H1 (cell line): ENCODE results near the gene TBC1D22A. TPM values are rescaled to one million over a fixed set of nuclear protein-coding genes. Genes with fewer than 3 reads are reported as not detected.

ENCODE experiments used
- CTCF ChIA-PET: fragments of 300-600 bp; sonication (Branson Sonifier 250); formaldehyde crosslinking; loops from one replicate; lab custom pipeline; 2021; ENCODE audit not compliant: partially characterized antibody; lab: Charles Lee
- POLR2A ChIA-PET: fragments of 300-600 bp; sonication (Branson Sonifier 250); formaldehyde crosslinking; loops from one replicate; lab custom pipeline; 2021; ENCODE audit warnings: inconsistent platforms; ENCODE audit not compliant: partially characterized antibody; lab: Charles Lee
- DNase-seq, 2 experiments: peaks; one replicate each; pipeline versions ENCODE4 v3.0.0 to v3.0.0-alpha.2; 2010 to 2022; ENCODE audit warnings: low spot score in 2 of 2, low read depth in 1 of 2, mixed read lengths in 1 of 2
- FAIRE-seq: peaks from 2 replicates; lab custom pipeline; 2011; peaks lifted over from hg19 to GRCh38; lab: Jason Lieb, UNC
- H2AFZ ChIP-seq: 2 replicates; pipeline ENCODE4 v1.8.1; 2012; ENCODE audit warnings: low read length, inconsistent platforms
- H2AK5ac ChIP-seq: 2 replicates; pipeline ENCODE4 v1.6.1; 2013; ENCODE audit warnings: low read depth, low read length
- H2BK120ac ChIP-seq: replicated peaks from 2 replicates; pipeline ENCODE3; 2013; ENCODE audit warnings: low read depth, low read length, inconsistent platforms
- H2BK12ac ChIP-seq: 2 replicates; pipeline ENCODE4 v1.6.1; 2013; ENCODE audit warnings: low read depth, low read length
- H2BK15ac ChIP-seq: 2 replicates; pipeline ENCODE4 v1.6.1; 2013; ENCODE audit warnings: low read length
- H2BK20ac ChIP-seq: 2 replicates; pipeline ENCODE4 v1.6.1; 2013; ENCODE audit warnings: low read length
- H2BK5ac ChIP-seq: 2 replicates; pipeline ENCODE4 v1.6.1; 2013; ENCODE audit warnings: low read depth, low read length
- H3K14ac ChIP-seq: 2 replicates; pipeline ENCODE4 v1.6.1; 2013; ENCODE audit warnings: inconsistent platforms; ENCODE audit not compliant: insufficient read length
- H3K18ac ChIP-seq: 2 replicates; pipeline ENCODE4 v1.6.1; 2013; ENCODE audit warnings: low read length; ENCODE audit errors: extremely low read depth
- H3K23ac ChIP-seq: 2 replicates; pipeline ENCODE4 v1.6.1; 2013; ENCODE audit warnings: inconsistent platforms; ENCODE audit not compliant: insufficient read length
- H3K23me2 ChIP-seq: 2 replicates; pipeline ENCODE4 v1.6.1; 2013; ENCODE audit warnings: low read depth, low read length
- H3K27ac ChIP-seq: 2 replicates; pipeline ENCODE4 v1.6.1; 2011; ENCODE audit warnings: low read depth, low read length, inconsistent platforms
- H3K27me3 ChIP-seq, 4 experiments: replicated peaks in 1 of 4; 1 replicate in 1 of 4; 2 replicates in 3 of 4; pipeline versions ENCODE4 v1.6.1 to v1.8.1; 2011 to 2013; ENCODE audit warnings: low read length in 3 of 4, mild to moderate bottlenecking in 3 of 4, inconsistent platforms in 2 of 4, mixed read lengths in 2 of 4, moderate library complexity in 1 of 4; ENCODE audit not compliant: control insufficient read depth in 3 of 4, insufficient read depth in 3 of 4; ENCODE audit errors: extremely low read depth in 1 of 4
- H3K36me3 ChIP-seq, 4 experiments: 2 replicates each; pipeline versions ENCODE4 v1.6.1 to v1.8.1; 2011 to 2013; ENCODE audit warnings: mild to moderate bottlenecking in 4 of 4, low read length in 3 of 4, moderate library complexity in 2 of 4, control low read depth in 1 of 4, inconsistent platforms in 1 of 4; ENCODE audit not compliant: insufficient read depth in 4 of 4, control insufficient read depth in 2 of 4
- H3K4ac ChIP-seq: replicated peaks from 2 replicates; pipeline ENCODE3; 2013; ENCODE audit warnings: low read length, low read depth, mixed read lengths, inconsistent platforms; ENCODE audit not compliant: insufficient read length
- H3K4me1 ChIP-seq, 4 experiments: replicated peaks in 1 of 4; 1 replicate in 1 of 4; 2 replicates in 3 of 4; pipeline versions ENCODE4 v1.6.1 to v1.8.1; 2011 to 2013; ENCODE audit warnings: low read length in 3 of 4, inconsistent platforms in 2 of 4, mixed read lengths in 1 of 4; ENCODE audit not compliant: insufficient read depth in 4 of 4, control insufficient read depth in 3 of 4
- H3K4me2 ChIP-seq, 2 experiments: 2 replicates each; pipeline versions ENCODE4 v1.6.1 to v1.8.1; 2011 to 2013; ENCODE audit warnings: low read depth in 2 of 2, low read length in 2 of 2, control low read depth in 1 of 2, inconsistent platforms in 1 of 2, mild to moderate bottlenecking in 1 of 2; ENCODE audit not compliant: insufficient read depth in 1 of 2
- H3K4me3 ChIP-seq, 4 experiments: fragments of 200-600, 300-600 bp in 1 of 4; sonication (generic), shearing (Covaris generic), sonication (Bioruptor Twin) in 1 of 4; 2 replicates each; pipeline versions ENCODE4 v1.5.1 to v1.8.1; 2011 to 2016; ENCODE audit warnings: low read length in 4 of 4, low read depth in 3 of 4, control low read depth in 2 of 4, inconsistent platforms in 2 of 4, mild to moderate bottlenecking in 2 of 4, mixed read lengths in 1 of 4, moderate library complexity in 1 of 4; ENCODE audit not compliant: insufficient read depth in 2 of 4; ENCODE audit errors: extremely low read depth in 1 of 4
- H3K56ac ChIP-seq: replicated peaks from 2 replicates; pipeline ENCODE3; 2013; ENCODE audit warnings: low read depth, mild to moderate bottlenecking, mixed read lengths, low read length, inconsistent platforms; ENCODE audit not compliant: insufficient read length
- H3K79me1 ChIP-seq: 2 replicates; pipeline ENCODE4 v1.6.1; 2013; ENCODE audit warnings: low read depth, low read length, control low read depth
- H3K79me2 ChIP-seq, 2 experiments: 2 replicates each; pipeline versions ENCODE4 v1.6.1 to v1.8.1; 2012 to 2013; ENCODE audit warnings: low read length in 2 of 2, mild to moderate bottlenecking in 2 of 2, inconsistent platforms in 1 of 2; ENCODE audit not compliant: insufficient read depth in 2 of 2, control insufficient read depth in 1 of 2
- H3K9ac ChIP-seq, 4 experiments: replicated peaks in 1 of 4; 1 replicate in 1 of 4; 2 replicates in 3 of 4; pipeline versions ENCODE4 v1.6.1 to v1.8.1; 2011 to 2013; ENCODE audit warnings: low read depth in 3 of 4, low read length in 3 of 4, control low read depth in 2 of 4, mild to moderate bottlenecking in 2 of 4, moderate library complexity in 2 of 4, inconsistent platforms in 1 of 4; ENCODE audit errors: extremely low read depth in 1 of 4
- H3K9me3 ChIP-seq, 2 experiments: 2 replicates each; pipeline versions ENCODE4 v1.6.1 to v1.8.1; 2012 to 2013; ENCODE audit warnings: mild to moderate bottlenecking in 2 of 2, moderate library complexity in 2 of 2, control low read depth in 1 of 2, inconsistent platforms in 1 of 2, low read depth in 1 of 2, low read length in 1 of 2, mixed read lengths in 1 of 2; ENCODE audit not compliant: insufficient read depth in 2 of 2
- H4K20me1 ChIP-seq, 2 experiments: replicated peaks in 1 of 2; 2 replicates each; pipeline versions ENCODE3 to v1.8.1; 2011 to 2013; ENCODE audit warnings: inconsistent platforms in 2 of 2, low read length in 2 of 2, mild to moderate bottlenecking in 1 of 2; ENCODE audit not compliant: insufficient read depth in 2 of 2, control insufficient read depth in 1 of 2
- H4K5ac ChIP-seq: 2 replicates; pipeline ENCODE4 v1.6.1; 2013; ENCODE audit warnings: low read length, low read depth, mixed read lengths, inconsistent platforms; ENCODE audit not compliant: insufficient read length
- H4K8ac ChIP-seq: 2 replicates; pipeline ENCODE4 v1.8.0; 2013; ENCODE audit warnings: mild to moderate bottlenecking, moderate library complexity, low read length, inconsistent platforms; ENCODE audit not compliant: insufficient read depth; ENCODE audit errors: extremely low read depth
- H4K91ac ChIP-seq: replicated peaks from 2 replicates; pipeline ENCODE3; 2013; ENCODE audit warnings: low read length, mixed read lengths, inconsistent platforms; ENCODE audit not compliant: insufficient read length
- CBX5 ChIP-seq: fragments of 300-800, 300-1000 bp; sonication (generic); IDR thresholded peaks from 2 replicates; pipeline ENCODE4 v1.7.1; 2016; ENCODE audit warnings: antibody characterized with exemption, low read length, low read depth
- CEBPB ChIP-seq: IDR thresholded peaks from 2 replicates; pipeline ENCODE4 v1.6.1; 2012; ENCODE audit warnings: low read depth, low read length
- CHD1 ChIP-seq: IDR thresholded peaks from 2 replicates; pipeline ENCODE4 v1.6.1; 2012; ENCODE audit warnings: low read depth, low read length, improper control_type of control experiment
- HDAC2 ChIP-seq, 2 experiments: fragments of 300-600 bp in 1 of 2; sonication (generic) in 1 of 2; IDR thresholded peaks; 2 replicates each; pipeline ENCODE4 v1.6.1; 2011 to 2012; ENCODE audit warnings: low read depth in 2 of 2, low read length in 2 of 2, mild to moderate bottlenecking in 2 of 2, moderate library complexity in 2 of 2, borderline replicate concordance in 1 of 2, inconsistent platforms in 1 of 2
- POU5F1 ChIP-seq: IDR thresholded peaks from 2 replicates; pipeline ENCODE4 v1.6.1; 2011; ENCODE audit warnings: low read depth, mild to moderate bottlenecking, low read length, moderate library complexity
- RAD21 ChIP-seq, 2 experiments: IDR thresholded peaks in 1 of 2; conservative IDR thresholded peaks in 1 of 2; 2 replicates each; pipeline ENCODE4 v1.6.1; 2011; ENCODE audit warnings: low read depth in 2 of 2, low read length in 2 of 2, improper control_type of control experiment in 1 of 2, inconsistent platforms in 1 of 2, mild to moderate bottlenecking in 1 of 2, moderate library complexity in 1 of 2
- RXRA ChIP-seq: IDR thresholded peaks from 2 replicates; pipeline ENCODE4 v1.6.1; 2011; ENCODE audit warnings: low read depth, mild to moderate bottlenecking, low read length, moderate library complexity; ENCODE audit not compliant: insufficient read depth
- SIN3A ChIP-seq, 2 experiments: IDR thresholded peaks in 1 of 2; conservative IDR thresholded peaks in 1 of 2; 2 replicates each; pipeline ENCODE4 v1.6.1; 2011 to 2012; ENCODE audit warnings: low read length in 2 of 2, improper control_type of control experiment in 1 of 2, low read depth in 1 of 2, mild to moderate bottlenecking in 1 of 2
- SIX5 ChIP-seq: IDR thresholded peaks from 2 replicates; pipeline ENCODE4 v1.6.1; 2011; ENCODE audit warnings: mild to moderate bottlenecking, low read depth, low read length
- TCF12 ChIP-seq: IDR thresholded peaks from 2 replicates; pipeline ENCODE4 v1.6.1; 2011; ENCODE audit warnings: low read depth, mild to moderate bottlenecking, low read length
- USF2 ChIP-seq: IDR thresholded peaks from 2 replicates; pipeline ENCODE4 v1.6.1; 2011; ENCODE audit warnings: low read length, improper control_type of control experiment
- YY1 ChIP-seq: IDR thresholded peaks from 2 replicates; pipeline ENCODE4 v1.6.1; 2011; ENCODE audit warnings: low read depth, mild to moderate bottlenecking, low read length
- WGBS, 2 experiments: shearing (Covaris generic) in 1 of 2; methylation state at CpG; one replicate each; pipeline versions ENCODE4 v1.1.6 to v1.1.7; 2013 to 2015; ENCODE audit warnings: low lambda C conversion rate in 2 of 2, mixed read lengths in 2 of 2, inconsistent platforms in 1 of 2, low coverage in 1 of 2, missing lambda C conversion rate in 1 of 2; ENCODE audit not compliant: insufficient replicate concordance in 2 of 2, insufficient coverage in 1 of 2, insufficient read length in 1 of 2; ENCODE audit errors: extremely low coverage in 1 of 2, missing lambda C conversion rate in 1 of 2; 5-methylcytosine and 5-hydroxymethylcytosine counted together
- polyA plus RNA-seq, 7 experiments: library from polyadenylated mRNA; depleted of rRNA in 3 of 7; stranded (reverse) in 5 of 7; unstranded in 2 of 7; fragments of >200 nt in 5 of 7; fragments of 200-250 nt in 2 of 7; gene quantifications; 1 replicate in 5 of 7; 2 replicates in 1 of 7; 4 replicates in 1 of 7; pipeline versions ENCODE4 v1.2.1 to v1.2.3, GENCODE V29; 2011 to 2013; ENCODE audit warnings: missing spikeins in 2 of 7, mixed read lengths in 2 of 7
- total RNA-seq: library from RNA; stranded (reverse); fragmentation: NEBNext Ultra II Directional; extraction: Animal tissue kit (Norgen Biotek cat#: 25700); gene quantifications from 2 replicates; pipeline ENCODE4 v1.2.1, GENCODE V29; 2021

Gene TBC1D22A
- total and polyA plus RNA-seq, 2 of the 8 experiments (the other 6 are each of a cell fraction or from before 2014, with no cell fraction given), result 11.9 to 18.4 TPM

- FAIRE-seq (no peak), DNase-seq (no peak)
- Histone ChIP-seq H2BK120ac (no peak overlapping the region), H3K23me2 (no peaks in the 10 kb centered on the region), H3K36me3 (no peaks in the 10 kb centered on the region), H2BK15ac (no peak overlapping the region), H3K9me3 (no peaks in the 10 kb centered on the region), H2AK5ac (no peak overlapping the region), H3K4me1 (peaks cover 0 to 6% (median 2%) of the 10 kb centered on the region in 4 experiments; a peak in 5 of 7 replicates), H3K27ac (no peak overlapping the region), H2AFZ (no peak overlapping the region), H3K9ac (no peak overlapping the region), H3K18ac (no peak overlapping the region), H2BK5ac (no peak overlapping the region), H4K20me1 (peaks cover 0 to 2% of the 10 kb centered on the region in 2 experiments), H4K8ac (peak overlapping the region; percentile 39; the same call in 1 of the 2 replicates), H2BK12ac (no peak overlapping the region), H3K79me2 (no peaks in the 10 kb centered on the region), H3K14ac (no peak overlapping the region), H4K91ac (no peak overlapping the region), H3K23ac (no peak overlapping the region), H3K79me1 (peaks cover 2% of the 10 kb centered on the region; the same call in 1 of the 2 replicates), H3K4me3 (no peak overlapping the region), H4K5ac (no peak overlapping the region), H3K4ac (no peak overlapping the region), H2BK20ac (no peak overlapping the region), H3K4me2 (no peak overlapping the region), H3K27me3 (no peaks in the 10 kb centered on the region), H3K56ac (no peak overlapping the region)
- TF ChIP-seq TCF12 (no peak), CBX5 (no peak), YY1 (no peak), HDAC2 (IDR thresholded peaks at IDR 0.05; ENCODE audit: borderline replicate concordance in 1 of 2, low read depth in 2 of 2, low read length in 2 of 2) (no peak), CHD1 (no peak), CEBPB (no peak), USF2 (no peak), RAD21 (IDR thresholded peaks at IDR 0.05 in 1 of 2, conservative IDR thresholded peaks at IDR 0.05 in 1 of 2; ENCODE audit: low read depth in 2 of 2, low read length in 2 of 2) (no peak), RXRA (no peak), SIX5 (no peak), SIN3A (conservative IDR thresholded peaks at IDR 0.05 in 1 of 2, IDR thresholded peaks at IDR 0.05 in 1 of 2; ENCODE audit: low read depth in 1 of 2, low read length in 2 of 2) (no peak), POU5F1 (no peak)
- POLR2A ChIA-PET, result interaction anchor here (0.7 kb wide), 1 partner anchor 60 kb away, joined by 3 read pairs; no protein-coding TSS in a partner anchor
- CTCF ChIA-PET, result interaction anchor here (1.0 to 1.8 kb wide), 2 partner anchors 10 to 136 kb away, joined by 3 to 4 read pairs; no protein-coding TSS in a partner anchor
- WGBS, 2 experiments, result 94% methylated on average over 27 of the region's 27 CpGs; no CpG with 5 or more reads in 1 of the 2 experiments
Observed at GRCh38 chr22:46968359-46968740, 205.9 kb downstream of the TBC1D22A start.
